Measurements from ENCODE around the gene RCAN2. TPM values are rescaled to one million over a fixed set of nuclear protein-coding genes. Genes with fewer than 3 reads are reported as not detected.

RCAN2 gene
- 3.7 and 4.2 TPM in 2 replicates for total RNA-seq

DNA sequence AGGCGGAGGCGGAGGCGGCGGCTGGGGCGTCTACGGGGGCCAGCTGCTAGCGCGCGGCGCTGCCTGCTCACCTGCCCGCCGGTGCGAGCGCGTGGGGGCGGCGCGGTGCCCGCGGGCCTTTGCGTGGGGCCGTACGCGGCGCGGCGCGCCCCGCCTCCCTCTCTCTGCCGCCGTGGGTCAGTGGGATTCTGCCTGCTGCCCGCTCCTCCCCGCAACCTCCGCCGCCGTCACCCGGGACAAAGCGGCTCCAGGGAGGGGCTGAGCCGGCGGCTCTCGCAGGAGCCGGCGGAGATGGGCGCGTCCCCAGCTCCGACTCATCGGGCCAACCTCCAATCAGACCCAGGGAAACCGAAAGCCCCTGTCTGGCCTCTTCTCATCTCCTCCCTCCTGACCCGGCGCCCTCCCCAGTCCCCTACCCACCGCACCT is at the start of gene RCAN2:
Gene RCAN2 (minus strand): TSS at position 249 of the 427 bp plus-strand sequence.

Other genes starting within 250 kb of the RCAN2 start
- 14.7 and 22.6 TPM in 2 replicates for gene CYP39A1, start 161.4 kb upstream of the RCAN2 start, total RNA-seq
- 16.1 and 17.5 TPM in 2 replicates for gene SLC25A27, start 161.5 kb upstream of the RCAN2 start, total RNA-seq
- gene TDRD6, start 196.4 kb upstream of the RCAN2 start, total RNA-seq, result 0.46 and 0.57 TPM in 2 replicates
- 0.09 TPM in 1 of 2 replicates, not detected in the other for gene PLA2G7, start 243.9 kb upstream of the RCAN2 start, total RNA-seq